ENCODE data around the gene PSMD8.
A peak's percentile ranks its signal among the peaks of the same experiment; 100 is the strongest.

DNA sequence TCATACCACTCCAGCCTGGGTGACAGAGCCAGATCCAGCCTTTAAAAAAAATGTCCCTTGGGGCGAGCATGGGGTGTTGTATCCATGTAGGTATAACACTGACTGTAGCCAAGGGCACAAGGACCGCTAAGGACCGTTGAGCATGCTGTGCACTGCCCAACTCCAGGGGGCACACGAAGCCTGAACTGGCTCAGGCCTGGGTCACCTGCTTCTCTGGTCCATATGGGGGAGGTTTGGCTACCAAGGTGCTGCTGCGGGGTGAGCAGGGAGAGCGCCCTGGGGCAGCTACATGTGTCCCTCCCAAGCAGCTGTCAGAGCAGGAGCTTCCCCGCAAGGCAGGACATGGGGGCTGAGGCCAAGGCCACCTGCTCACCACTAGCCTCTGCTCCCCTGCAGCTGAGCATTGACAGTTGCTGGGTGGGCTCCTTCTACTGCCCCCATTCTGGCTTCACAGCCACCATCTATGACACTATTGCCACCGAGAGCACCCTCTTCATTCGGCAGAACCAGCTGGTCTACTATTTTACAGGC lies 22.4 kb upstream of the PSMD8 start:
- TF ChIP-seq, protein P1, sequence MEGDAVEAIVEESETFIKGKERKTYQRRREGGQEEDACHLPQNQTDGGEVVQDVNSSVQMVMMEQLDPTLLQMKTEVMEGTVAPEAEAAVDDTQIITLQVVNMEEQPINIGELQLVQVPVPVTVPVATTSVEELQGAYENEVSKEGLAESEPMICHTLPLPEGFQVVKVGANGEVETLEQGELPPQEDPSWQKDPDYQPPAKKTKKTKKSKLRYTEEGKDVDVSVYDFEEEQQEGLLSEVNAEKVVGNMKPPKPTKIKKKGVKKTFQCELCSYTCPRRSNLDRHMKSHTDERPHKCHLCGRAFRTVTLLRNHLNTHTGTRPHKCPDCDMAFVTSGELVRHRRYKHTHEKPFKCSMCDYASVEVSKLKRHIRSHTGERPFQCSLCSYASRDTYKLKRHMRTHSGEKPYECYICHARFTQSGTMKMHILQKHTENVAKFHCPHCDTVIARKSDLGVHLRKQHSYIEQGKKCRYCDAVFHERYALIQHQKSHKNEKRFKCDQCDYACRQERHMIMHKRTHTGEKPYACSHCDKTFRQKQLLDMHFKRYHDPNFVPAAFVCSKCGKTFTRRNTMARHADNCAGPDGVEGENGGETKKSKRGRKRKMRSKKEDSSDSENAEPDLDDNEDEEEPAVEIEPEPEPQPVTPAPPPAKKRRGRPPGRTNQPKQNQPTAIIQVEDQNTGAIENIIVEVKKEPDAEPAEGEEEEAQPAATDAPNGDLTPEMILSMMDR (IDR thresholded peaks at IDR 0.05): no peak
- TF ChIP-seq EP300 (IDR thresholded peaks at IDR 0.05; ENCODE audit: low read depth) (no peak), POLR2A (IDR thresholded peaks at IDR 0.05) (peak; percentile 8), POLR2AphosphoS5 (IDR thresholded peaks at IDR 0.05) (no peak)

Measured in transverse colon (tissue), 4 donors.